CD4-positive, alpha-beta T cell treated with Interleukin-15 for 4 hours (primary cell): Measurements from ENCODE around the gene PRR12.

ENCODE experiments used
- DNase-seq: peaks from one replicate; pipeline ENCODE4 v3.0.0-alpha.2; 2020; ENCODE audit warnings: low spot score

PRR12 gene

DNA sequence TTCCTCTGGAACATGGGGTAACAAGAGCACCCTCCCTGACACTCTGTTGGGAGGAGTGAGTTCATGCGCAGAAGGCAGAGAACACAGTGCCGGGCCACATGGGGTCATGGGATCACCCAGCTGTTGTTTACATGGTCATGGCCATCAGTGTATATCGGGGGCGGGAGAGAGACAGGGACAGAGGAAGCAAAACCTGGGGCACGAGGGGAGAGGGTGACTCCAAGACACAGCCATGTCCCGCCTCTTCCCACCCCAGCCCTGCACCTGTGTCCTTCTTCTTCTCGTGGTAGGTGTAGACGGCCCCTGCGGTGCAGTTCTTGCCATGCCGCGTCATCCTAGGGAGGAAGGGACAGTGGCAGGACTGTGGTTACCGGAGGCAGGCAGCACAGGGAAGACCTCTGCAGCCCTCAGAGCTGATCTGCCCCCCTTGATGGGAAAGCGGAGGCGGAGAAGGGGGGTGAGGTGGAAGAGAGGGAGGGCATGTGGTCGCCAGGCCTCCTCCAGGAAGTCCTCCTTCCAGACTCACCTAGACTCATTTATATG lies 30.6 kb upstream of the PRR12 start:
- DNase-seq, result peak; percentile 37

DNA sequence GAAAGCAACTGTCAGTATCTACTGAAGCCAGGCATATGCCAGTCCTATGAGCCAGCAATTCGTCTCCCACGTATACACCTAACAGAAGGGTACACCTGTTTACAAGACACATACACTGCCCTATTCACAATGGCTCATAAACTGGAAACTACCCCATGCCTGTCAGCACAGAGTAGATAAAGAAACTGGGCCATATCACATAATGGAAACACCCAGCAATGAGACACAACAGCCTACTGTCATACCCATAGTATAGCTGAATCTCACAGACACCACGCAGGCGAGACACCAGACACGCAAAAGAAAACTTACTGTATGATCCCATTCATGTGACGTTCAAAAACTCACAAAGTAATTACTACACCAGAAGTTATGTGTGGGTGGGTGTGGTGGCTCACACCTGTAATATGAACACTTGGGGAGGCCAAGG lies 26.4 kb upstream of the PRR12 start:
- peak; percentile 63 for DNase-seq

DNA sequence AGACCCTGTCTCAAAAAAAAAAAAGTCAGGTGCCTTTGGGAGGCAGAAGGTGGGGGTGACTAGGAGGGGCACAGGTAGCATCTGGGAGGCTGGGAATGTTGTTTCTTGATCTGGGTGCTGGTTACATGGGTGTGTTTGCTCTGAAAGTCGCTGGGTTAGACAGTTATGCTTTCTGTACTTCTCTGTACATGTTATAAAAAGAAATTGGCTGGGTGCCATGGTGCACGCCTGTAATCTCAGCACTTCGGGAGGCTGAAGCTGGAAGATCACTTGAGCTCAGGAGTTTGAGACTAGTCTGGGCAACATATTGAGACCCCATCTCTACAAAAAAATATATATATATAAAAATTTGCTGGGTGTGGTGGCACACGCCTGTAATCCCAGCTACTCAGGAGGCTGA lies 25.7 kb upstream of the PRR12 start:
- DNase-seq, result no peak

DNA sequence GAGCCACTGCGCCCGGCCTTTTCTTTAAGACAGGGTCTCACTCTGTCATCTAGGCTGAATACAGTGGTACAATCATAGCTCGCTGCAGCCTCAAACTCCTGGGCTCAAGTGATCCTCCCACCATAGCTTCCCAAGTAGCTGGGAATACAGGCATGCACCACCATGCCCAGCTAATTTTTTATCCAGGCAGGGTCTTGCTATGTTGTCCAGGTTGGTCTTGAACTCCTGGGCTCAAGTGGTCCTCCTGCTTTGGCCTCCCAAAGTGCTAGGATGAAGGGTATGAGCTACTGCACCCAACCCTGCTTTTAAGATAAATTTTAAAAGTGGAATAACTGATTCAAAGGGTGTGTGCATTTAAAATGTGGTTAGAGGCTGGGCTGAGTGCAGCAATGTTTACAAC lies 24.7 kb upstream of the PRR12 start:
- DNase-seq, result no peak

DNA sequence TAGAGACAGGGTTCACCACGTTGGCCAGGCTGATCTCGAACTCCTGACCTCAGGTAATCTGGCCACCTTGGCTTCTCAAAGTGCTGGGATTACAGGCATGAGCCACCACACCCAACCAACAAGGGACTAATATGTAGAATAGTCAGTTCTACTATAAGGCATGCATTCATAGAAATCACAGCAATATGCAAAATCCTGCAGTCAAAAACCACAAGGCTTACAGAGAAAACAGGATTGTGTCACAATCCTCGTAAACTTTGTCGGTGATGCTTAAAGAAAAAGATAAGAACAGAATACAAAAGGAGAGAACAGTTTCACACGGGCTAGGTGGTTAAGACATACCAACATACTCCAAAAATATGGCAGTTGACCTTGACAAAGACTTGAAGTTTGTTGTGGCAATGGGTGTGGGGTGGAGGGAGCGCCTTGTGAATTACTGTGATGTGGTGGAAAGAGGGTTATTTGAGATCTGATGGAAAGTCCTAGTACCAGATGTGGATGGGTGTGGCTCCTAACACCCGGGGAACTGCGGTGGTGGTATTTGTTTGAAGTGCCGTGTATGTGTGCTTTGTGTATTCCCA lies 23.0 kb upstream of the PRR12 start:
- peak; percentile 86 for DNase-seq

DNA sequence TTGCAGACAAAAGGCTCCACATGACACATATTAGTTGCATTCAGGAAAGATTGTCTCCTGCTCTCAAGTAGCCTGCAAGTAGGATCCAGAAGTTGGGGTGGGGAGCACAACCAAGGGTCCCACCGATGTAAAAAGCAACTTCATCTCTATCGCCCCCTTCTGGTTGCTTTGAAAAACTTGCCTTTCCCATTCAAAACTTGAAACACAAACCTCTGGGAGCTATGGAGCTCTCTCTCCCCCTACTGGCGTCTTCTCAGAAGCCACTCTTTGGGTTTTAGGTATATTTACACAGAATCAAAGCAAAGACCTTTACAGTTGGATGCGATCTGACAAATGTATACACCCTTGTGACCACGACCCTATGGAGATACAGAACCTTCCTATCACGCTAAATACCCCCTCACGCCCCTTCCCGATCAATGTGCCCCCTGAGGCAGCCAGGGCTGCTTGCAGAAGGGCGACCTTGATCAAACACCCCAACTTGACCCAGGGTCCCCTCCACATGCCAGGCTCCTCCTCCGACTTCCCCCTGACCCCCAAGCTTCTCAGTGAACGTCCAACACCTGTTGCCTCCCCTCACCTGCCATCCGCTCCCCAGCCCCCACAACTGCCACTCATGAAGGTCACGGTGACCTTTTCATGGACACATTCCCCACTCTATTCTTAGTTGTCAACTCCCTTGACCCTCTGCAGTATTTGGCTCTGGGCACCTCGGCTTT lies 20.7 kb upstream of the PRR12 start:
- peak; percentile 86 for DNase-seq

DNA sequence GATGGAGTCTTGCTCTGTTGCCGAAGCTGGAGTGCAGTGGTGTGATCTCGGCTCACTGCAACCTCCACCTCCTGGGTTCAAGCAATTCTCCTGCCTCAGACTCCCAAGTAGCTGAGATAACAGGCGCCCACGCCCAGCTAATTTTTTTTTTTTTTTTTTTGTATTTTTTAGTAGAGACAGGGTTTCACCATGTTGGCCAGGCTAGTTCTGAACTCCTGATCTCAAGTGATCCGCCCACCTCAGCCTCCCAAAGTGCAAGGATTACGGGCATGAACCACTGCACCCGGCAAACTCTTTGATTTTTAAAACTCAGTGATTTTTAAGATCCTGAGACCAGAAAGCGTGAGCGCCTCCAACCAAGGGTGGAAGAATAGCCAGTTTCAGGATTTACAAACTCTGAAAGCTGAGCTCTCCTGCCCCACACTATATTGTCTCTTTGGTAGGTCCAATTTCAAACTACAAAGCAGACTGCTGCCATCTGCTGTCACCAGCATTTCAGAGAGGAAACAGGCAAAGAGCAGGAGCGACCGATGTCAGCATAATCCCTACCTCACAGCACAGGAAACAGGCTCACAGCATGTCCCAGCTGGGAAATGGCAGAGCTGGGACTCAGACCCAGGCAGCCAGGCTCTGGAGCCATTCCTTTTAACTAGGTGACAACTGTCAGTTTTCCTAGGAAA lies 19.8 kb upstream of the PRR12 start:
- DNase-seq, result peak; percentile 55

DNA sequence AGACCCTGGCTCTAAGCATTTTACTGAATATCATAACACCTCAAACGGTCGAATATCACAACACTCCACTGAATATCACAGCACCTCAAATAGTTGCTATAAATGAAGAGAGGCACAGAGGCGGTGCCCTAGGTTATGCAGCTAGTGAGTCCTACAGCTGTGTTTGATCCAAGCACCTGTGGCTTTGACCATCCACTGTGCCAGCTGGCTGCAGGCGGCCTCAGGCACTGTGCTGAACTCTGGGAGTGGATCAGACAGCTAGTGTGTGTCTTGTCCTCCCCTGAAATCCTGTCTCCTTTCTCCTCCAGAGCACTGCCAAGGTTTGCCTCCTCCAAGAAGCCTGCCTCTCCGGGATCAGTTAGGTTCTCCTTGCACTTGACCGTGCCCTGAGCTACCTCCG lies 18.0 kb upstream of the PRR12 start:
- DNase-seq, result no peak

DNA sequence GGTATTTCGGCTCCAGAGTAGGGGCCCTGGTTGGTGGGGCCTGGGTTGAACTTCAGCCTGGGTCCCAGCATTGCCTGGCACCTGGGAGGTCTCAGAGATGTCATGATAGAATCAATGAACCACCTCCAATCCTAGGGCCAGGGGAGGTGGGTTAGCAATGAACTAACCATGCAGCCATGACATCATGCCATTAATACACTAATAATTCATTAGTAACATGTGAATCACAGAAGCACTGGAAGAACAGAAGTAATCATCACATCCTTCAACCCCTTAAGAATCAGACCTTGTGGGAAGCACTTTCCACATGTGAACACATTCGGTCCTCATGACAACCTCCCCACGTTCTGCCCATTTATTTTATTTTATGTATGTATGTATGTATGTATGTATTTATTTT lies 17.6 kb upstream of the PRR12 start:
- DNase-seq, result no peak

DNA sequence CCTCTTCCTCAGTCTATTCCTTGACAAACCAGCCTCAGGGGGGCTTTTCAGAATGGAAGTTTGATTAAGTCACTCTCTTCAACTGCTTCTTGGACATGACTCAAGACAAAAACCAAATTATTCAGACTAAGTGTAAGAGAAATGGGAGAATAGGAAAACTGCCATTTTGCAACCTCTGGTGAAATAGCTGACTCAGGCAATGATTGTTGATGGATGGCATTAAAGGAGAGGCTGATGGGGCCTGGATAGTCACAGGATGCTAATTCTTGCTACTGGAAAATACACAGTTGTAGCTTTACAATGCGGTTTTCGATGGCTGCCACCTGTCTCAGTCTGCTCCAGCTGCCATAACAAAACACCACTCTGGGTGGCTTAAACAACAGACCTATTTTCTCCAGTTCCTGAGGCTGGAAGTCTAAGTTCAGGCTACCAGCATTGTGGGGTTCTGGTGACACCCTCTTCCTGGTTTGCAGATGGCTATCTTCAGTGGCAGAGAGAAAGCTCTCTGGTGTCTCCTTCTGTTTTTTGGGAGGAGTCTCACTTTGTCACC lies 16.7 kb upstream of the PRR12 start:
- DNase-seq, result no peak

DNA sequence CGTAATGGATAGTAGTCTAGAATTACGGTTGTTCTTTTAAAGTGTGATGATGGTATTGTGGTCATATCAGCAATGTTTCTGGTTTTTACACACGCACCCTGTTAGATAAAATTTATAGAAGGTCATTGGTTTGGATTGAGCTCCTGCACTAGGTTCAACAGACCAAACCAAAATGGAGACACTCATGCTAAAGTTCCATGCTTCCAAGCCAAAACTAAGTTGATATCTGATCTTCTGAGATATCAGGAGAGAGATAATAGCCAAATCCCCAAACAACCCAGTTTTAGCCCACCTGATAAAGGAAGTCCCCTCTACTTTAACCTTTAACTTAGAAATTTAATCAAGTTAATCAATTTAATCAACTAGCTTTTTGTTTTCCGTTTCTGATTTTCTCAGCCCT lies 11.8 kb upstream of the PRR12 start:
- no peak for DNase-seq

DNA sequence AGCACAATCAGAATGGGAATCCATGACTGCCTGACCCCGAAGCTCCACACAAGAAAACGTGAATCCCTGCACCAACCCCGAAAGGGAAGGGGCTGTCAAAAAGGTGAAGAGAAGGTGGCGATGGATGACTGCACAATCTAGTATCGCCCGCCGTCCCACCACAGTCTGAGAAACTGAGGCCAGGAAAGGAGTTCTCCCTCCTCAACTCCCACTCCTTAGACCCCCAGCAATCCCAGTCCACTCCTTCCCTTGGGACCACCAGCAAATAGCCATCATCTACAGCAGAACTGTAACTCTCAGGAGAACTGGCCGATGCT lies 11.1 kb upstream of the PRR12 start:
- DNase-seq, result no peak

DNA sequence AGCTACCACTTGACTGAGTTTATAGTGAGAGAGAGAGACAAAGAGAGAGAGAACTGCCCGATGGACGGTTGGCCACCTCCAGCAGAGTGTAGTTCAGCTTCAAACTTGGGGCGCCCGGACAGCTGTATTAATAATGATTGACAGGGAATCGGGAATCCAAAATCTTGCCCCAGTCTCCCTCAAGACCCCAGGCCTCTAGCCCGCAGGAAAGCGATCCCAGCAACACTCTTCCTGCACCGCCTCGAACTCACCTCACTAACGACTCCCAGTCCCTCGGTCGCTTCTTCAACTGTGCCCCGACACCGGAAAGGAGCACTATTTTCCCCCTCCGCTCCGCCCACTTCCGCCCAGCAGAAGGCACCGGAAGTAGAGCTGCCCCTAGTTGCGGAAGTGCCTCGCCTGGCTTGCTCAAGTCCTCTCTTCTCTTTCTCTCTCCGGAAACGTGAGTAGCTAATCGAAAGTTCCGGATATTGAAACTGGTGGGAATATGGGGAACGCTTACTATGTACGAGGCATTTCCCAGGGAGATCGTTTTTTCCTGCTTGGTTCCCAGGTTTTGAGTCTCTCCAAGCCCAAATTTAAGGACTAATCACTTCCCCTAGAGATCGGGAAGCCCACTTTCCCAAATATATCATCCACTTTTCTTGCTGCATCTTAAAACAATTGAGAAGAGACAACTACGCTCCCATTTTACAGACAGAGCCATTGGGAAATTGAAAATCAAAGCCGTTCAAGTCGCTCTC lies 10.5 kb upstream of the PRR12 start, which contains the start of gene NOSIP:
Gene NOSIP (minus strand): TSS at position 293 of the 743 bp plus-strand sequence. CDS start 19,865 bp downstream, outside the sequence.
- DNase-seq, result peak; percentile 97

DNA sequence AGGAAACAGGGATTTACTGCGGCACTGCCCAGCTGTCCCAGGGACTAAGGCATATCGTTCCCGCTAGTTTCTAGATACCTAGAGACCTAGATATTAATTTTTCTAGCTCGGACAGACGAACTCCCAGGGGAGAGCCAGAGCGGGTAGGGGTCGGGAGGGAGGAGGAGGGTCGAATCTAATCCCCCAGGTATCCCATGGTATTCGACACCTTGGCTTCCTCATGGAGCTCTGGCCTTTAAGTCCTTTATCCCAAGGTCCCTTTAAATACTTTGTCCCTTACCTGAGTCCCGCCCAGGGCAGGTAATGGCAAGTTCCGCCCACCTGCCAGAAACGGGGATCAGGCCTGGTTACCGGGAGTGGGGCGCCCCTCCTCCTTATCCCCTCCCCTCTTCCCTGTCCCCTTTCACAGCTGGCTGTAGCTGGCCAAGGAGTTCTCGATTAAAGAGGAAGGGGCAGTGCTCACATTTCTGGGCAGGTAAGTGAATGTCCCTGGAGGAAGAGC lies 9.9 kb upstream of the PRR12 start, which contains the start of gene PRRG2:
Gene PRRG2 (plus strand): TSS at position 310 of the 502 bp plus-strand sequence. CDS start 1,904 bp downstream, outside the sequence.
- DNase-seq, result no peak

DNA sequence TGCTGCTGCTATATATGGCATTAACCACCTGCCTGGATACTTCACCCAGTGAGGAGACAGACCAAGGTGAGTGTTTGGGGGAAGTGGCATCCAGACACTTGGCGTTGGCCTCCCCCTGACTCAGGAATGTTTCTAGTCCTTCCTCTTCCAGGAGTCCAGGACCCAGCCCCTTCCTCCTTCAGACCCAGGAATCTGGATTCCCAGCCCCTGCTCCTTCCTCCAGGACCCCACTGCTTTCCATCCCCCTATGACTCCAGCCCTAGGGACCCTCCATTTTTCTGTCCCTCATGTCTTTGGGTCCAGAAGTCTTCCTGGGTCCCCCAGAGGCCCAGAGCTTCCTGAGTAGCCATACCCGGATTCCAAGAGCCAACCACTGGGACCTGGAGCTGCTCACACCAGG lies 7.7 kb upstream of the PRR12 start:
- DNase-seq, result no peak

DNA sequence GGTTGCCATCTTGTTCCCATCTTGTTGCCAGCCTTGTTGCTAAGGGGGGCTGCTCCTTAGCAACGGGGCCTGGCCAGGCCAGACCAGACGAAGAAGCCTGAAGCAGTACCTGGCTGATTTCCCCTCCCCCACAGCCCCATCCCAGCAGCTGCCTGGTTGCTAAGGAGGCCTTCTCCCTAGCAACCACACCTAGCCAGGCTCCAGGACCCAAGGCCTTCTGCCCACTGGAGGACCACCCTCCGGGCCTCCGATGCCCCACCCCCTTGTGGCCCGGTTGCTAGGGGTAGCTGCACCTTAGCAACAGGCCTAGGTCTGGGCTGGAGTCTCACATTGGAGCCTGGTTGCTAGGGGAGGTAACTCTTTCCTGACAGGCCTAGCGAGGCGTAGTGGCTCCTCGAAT lies 6.0 kb upstream of the PRR12 start:
- DNase-seq, result no peak

DNA sequence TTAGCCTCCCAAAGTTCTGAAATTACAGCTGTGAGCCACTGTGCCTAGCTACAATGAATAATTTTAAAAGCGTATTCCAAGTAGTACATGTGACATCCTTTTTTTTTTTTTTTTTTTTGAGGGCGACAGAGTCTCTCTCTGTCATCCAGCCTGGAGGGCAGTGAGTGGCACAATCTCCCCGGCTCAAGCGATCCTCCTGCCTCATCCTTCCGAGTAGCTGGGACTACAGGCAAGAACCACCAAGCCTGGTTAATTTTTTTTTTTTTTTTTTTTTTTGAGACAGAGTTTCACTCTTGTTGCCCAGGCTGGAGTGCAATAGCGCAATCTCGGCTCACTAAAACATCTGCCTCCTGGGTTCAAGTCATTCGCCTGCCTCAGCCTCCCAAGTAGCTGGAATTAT lies 3.8 kb upstream of the PRR12 start:
- no peak for DNase-seq

DNA sequence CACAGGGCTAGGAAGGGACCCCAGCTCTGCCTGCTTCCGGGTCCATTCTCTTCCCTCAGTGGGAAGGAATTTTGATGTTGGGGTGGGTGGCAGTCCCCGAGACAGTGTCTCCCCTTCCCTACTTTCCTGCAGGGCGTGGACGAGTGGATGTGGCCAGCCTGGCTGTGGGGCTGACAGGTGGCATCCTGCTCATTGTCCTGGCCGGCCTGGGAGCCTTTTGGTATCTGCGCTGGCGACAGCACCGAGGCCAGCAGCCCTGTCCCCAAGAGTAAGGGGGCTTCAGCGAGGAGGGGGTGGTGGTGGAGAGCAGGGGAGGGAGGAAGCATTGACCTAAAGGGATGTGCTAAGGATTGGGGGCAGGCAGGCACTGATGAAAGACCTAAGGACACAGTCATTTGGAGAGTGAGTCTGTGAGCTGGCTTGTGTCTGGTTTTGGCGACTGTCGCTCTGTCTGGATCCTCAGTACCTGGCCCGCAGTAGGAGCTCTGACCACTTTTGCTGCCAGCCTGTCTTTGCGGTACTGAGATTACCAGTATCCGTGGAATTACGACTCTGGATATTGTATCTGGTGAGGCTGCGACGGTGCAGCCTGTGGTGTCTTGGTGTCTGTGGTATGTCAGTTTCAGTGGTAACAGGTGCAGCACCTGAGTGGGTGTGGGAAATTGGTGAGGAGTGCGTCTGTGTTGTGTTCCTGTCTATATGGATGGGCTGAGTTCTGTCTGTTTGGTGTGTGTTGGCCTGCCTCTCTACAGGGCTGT lies 2.4 kb upstream of the PRR12 start:
- DNase-seq, result no peak

DNA sequence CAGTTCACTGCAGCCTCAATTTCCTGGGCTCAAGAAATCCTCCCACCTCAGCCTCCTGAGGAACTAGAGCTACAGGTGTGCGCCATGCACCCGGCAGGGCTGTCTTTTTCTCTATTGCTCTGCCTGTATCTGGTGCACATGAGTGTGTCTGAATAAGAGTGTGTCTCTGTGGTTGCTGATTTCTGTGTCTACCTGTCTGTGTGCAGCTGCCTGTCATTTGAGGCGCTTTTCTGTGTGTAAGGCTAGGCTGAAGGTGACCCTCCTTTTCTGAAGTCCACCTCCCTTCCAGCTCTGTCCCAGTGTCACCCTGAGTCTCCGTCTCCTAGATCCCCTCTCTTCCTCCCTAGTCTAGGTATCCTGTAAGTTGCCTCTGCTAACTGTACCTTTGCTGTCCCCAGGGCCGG lies 1.5 kb upstream of the PRR12 start:
- no peak for DNase-seq

DNA sequence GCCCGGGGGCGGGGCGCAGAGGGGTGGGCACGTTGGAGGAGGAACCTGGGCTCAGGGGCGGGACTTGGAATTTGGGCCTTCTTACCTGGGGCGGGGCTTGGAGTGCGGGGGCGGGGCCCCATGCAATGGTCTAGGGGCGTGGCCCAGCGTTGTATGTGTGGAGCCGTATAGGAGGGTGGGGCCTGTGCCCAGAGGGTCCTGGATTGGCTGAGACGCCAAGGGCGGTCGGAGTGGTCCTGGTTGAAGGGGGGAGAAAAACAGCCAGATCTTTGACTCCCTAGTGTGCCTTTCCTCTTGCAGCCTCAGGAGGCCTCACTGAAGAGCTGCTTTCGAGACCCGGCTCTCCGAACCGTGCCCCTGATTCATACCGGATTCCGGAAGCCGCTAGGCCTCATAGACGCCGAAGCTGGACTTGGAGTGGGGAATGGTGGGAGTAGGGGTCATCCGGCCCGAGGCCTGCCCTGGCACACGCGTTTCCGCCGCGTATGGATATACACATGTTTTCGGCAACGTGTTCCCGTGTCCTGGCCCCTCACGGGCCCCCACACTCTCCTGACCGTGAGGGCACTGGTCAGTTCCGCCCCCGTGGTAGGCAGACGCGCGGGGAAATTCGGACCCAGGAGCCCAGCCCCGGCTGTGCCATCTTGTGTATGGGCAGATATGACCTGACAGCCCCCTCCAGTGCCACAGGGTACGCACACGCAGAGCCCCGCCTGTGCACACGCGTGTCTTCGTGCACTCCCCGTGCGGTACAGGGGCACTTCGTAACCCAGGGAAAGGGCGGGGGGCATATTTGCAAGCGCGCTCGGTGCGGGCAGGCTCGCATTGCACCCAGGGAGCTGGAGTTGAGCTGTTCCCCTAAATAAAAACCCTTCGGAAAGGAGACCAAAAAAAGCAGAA lies 661 bp upstream of the PRR12 start:
- peak; percentile 97 for DNase-seq
